Lower leg skin (tissue), 3 donors: ENCODE results near the gene UBIAD1.

Source experiments
- POLR2A ChIP-seq, 2 donors: fragments of 450-650 bp; IDR thresholded peaks; one replicate each; pipeline ENCODE4 v1.6.1; 2016 to 2017; ENCODE audit warnings: antibody characterized with exemption in 2 of 2, mild to moderate bottlenecking in 1 of 2, moderate library complexity in 1 of 2
- TF ChIP-seq, protein P1 (sequence below), 3 donors: fragments of 450-650 bp; IDR thresholded peaks; one replicate each; pipeline ENCODE4 v1.5.1; 2016; ENCODE audit warnings: antibody characterized with exemption in 3 of 3, mild to moderate bottlenecking in 3 of 3, moderate library complexity in 2 of 3

DNA sequence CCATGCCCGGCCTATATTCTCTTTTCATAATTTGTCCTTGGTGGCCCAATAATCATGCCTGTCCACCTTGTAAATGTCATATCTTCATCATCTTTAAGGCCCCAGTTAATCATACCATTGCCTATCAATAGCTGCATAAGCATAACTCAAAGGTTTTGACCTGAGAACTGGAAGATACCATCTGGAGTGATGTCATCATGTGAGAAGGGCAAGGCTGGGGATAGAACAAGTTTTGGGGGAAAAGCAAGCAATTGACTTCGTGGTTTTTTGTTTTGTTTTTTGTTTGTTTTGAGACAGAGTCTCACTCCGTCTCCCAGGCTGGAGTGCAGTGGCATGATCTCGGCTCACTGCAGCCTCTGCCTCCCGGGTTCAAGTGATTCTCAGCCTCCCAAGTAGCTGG, 6.2 kb downstream of the UBIAD1 start:
- TF ChIP-seq, protein P1, sequence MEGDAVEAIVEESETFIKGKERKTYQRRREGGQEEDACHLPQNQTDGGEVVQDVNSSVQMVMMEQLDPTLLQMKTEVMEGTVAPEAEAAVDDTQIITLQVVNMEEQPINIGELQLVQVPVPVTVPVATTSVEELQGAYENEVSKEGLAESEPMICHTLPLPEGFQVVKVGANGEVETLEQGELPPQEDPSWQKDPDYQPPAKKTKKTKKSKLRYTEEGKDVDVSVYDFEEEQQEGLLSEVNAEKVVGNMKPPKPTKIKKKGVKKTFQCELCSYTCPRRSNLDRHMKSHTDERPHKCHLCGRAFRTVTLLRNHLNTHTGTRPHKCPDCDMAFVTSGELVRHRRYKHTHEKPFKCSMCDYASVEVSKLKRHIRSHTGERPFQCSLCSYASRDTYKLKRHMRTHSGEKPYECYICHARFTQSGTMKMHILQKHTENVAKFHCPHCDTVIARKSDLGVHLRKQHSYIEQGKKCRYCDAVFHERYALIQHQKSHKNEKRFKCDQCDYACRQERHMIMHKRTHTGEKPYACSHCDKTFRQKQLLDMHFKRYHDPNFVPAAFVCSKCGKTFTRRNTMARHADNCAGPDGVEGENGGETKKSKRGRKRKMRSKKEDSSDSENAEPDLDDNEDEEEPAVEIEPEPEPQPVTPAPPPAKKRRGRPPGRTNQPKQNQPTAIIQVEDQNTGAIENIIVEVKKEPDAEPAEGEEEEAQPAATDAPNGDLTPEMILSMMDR (IDR thresholded peaks at IDR 0.05): no peak
- no peak for TF ChIP-seq POLR2A (IDR thresholded peaks at IDR 0.05)
